H1 (cell line): ENCODE data around the gene ARL14EPL. TPM values are rescaled to one million over a fixed set of nuclear protein-coding genes. Genes with fewer than 3 reads are reported as not detected.

ENCODE experiments used
- CTCF ChIA-PET: fragments of 300-600 bp; sonication (Branson Sonifier 250); formaldehyde crosslinking; loops from one replicate; lab custom pipeline; 2021; ENCODE audit not compliant: partially characterized antibody; lab: Charles Lee
- POLR2A ChIA-PET: fragments of 300-600 bp; sonication (Branson Sonifier 250); formaldehyde crosslinking; loops from one replicate; lab custom pipeline; 2021; ENCODE audit warnings: inconsistent platforms; ENCODE audit not compliant: partially characterized antibody; lab: Charles Lee
- DNase-seq, 2 experiments: peaks; one replicate each; pipeline versions ENCODE4 v3.0.0 to v3.0.0-alpha.2; 2010 to 2022; ENCODE audit warnings: low spot score in 2 of 2, low read depth in 1 of 2, mixed read lengths in 1 of 2
- FAIRE-seq: peaks from 2 replicates; lab custom pipeline; 2011; peaks lifted over from hg19 to GRCh38; lab: Jason Lieb, UNC
- H2AFZ ChIP-seq: 2 replicates; pipeline ENCODE4 v1.8.1; 2012; ENCODE audit warnings: low read length, inconsistent platforms
- H2AK5ac ChIP-seq: 2 replicates; pipeline ENCODE4 v1.6.1; 2013; ENCODE audit warnings: low read depth, low read length
- H2BK120ac ChIP-seq: replicated peaks from 2 replicates; pipeline ENCODE3; 2013; ENCODE audit warnings: low read depth, low read length, inconsistent platforms
- H2BK12ac ChIP-seq: 2 replicates; pipeline ENCODE4 v1.6.1; 2013; ENCODE audit warnings: low read depth, low read length
- H2BK15ac ChIP-seq: 2 replicates; pipeline ENCODE4 v1.6.1; 2013; ENCODE audit warnings: low read length
- H2BK20ac ChIP-seq: 2 replicates; pipeline ENCODE4 v1.6.1; 2013; ENCODE audit warnings: low read length
- H2BK5ac ChIP-seq: 2 replicates; pipeline ENCODE4 v1.6.1; 2013; ENCODE audit warnings: low read depth, low read length
- H3K14ac ChIP-seq: 2 replicates; pipeline ENCODE4 v1.6.1; 2013; ENCODE audit warnings: inconsistent platforms; ENCODE audit not compliant: insufficient read length
- H3K18ac ChIP-seq: 2 replicates; pipeline ENCODE4 v1.6.1; 2013; ENCODE audit warnings: low read length; ENCODE audit errors: extremely low read depth
- H3K23ac ChIP-seq: 2 replicates; pipeline ENCODE4 v1.6.1; 2013; ENCODE audit warnings: inconsistent platforms; ENCODE audit not compliant: insufficient read length
- H3K23me2 ChIP-seq: 2 replicates; pipeline ENCODE4 v1.6.1; 2013; ENCODE audit warnings: low read depth, low read length
- H3K27ac ChIP-seq: 2 replicates; pipeline ENCODE4 v1.6.1; 2011; ENCODE audit warnings: low read depth, low read length, inconsistent platforms
- H3K27me3 ChIP-seq, 4 experiments: replicated peaks in 1 of 4; 1 replicate in 1 of 4; 2 replicates in 3 of 4; pipeline versions ENCODE4 v1.6.1 to v1.8.1; 2011 to 2013; ENCODE audit warnings: low read length in 3 of 4, mild to moderate bottlenecking in 3 of 4, inconsistent platforms in 2 of 4, mixed read lengths in 2 of 4, moderate library complexity in 1 of 4; ENCODE audit not compliant: control insufficient read depth in 3 of 4, insufficient read depth in 3 of 4; ENCODE audit errors: extremely low read depth in 1 of 4
- H3K36me3 ChIP-seq, 4 experiments: 2 replicates each; pipeline versions ENCODE4 v1.6.1 to v1.8.1; 2011 to 2013; ENCODE audit warnings: mild to moderate bottlenecking in 4 of 4, low read length in 3 of 4, moderate library complexity in 2 of 4, control low read depth in 1 of 4, inconsistent platforms in 1 of 4; ENCODE audit not compliant: insufficient read depth in 4 of 4, control insufficient read depth in 2 of 4
- H3K4ac ChIP-seq: replicated peaks from 2 replicates; pipeline ENCODE3; 2013; ENCODE audit warnings: low read length, low read depth, mixed read lengths, inconsistent platforms; ENCODE audit not compliant: insufficient read length
- H3K4me1 ChIP-seq, 4 experiments: replicated peaks in 1 of 4; 1 replicate in 1 of 4; 2 replicates in 3 of 4; pipeline versions ENCODE4 v1.6.1 to v1.8.1; 2011 to 2013; ENCODE audit warnings: low read length in 3 of 4, inconsistent platforms in 2 of 4, mixed read lengths in 1 of 4; ENCODE audit not compliant: insufficient read depth in 4 of 4, control insufficient read depth in 3 of 4
- H3K4me2 ChIP-seq, 2 experiments: 2 replicates each; pipeline versions ENCODE4 v1.6.1 to v1.8.1; 2011 to 2013; ENCODE audit warnings: low read depth in 2 of 2, low read length in 2 of 2, control low read depth in 1 of 2, inconsistent platforms in 1 of 2, mild to moderate bottlenecking in 1 of 2; ENCODE audit not compliant: insufficient read depth in 1 of 2
- H3K4me3 ChIP-seq, 4 experiments: fragments of 200-600, 300-600 bp in 1 of 4; sonication (generic), shearing (Covaris generic), sonication (Bioruptor Twin) in 1 of 4; 2 replicates each; pipeline versions ENCODE4 v1.5.1 to v1.8.1; 2011 to 2016; ENCODE audit warnings: low read length in 4 of 4, low read depth in 3 of 4, control low read depth in 2 of 4, inconsistent platforms in 2 of 4, mild to moderate bottlenecking in 2 of 4, mixed read lengths in 1 of 4, moderate library complexity in 1 of 4; ENCODE audit not compliant: insufficient read depth in 2 of 4; ENCODE audit errors: extremely low read depth in 1 of 4
- H3K56ac ChIP-seq: replicated peaks from 2 replicates; pipeline ENCODE3; 2013; ENCODE audit warnings: low read depth, mild to moderate bottlenecking, mixed read lengths, low read length, inconsistent platforms; ENCODE audit not compliant: insufficient read length
- H3K79me1 ChIP-seq: 2 replicates; pipeline ENCODE4 v1.6.1; 2013; ENCODE audit warnings: low read depth, low read length, control low read depth
- H3K79me2 ChIP-seq, 2 experiments: 2 replicates each; pipeline versions ENCODE4 v1.6.1 to v1.8.1; 2012 to 2013; ENCODE audit warnings: low read length in 2 of 2, mild to moderate bottlenecking in 2 of 2, inconsistent platforms in 1 of 2; ENCODE audit not compliant: insufficient read depth in 2 of 2, control insufficient read depth in 1 of 2
- H3K9ac ChIP-seq, 4 experiments: replicated peaks in 1 of 4; 1 replicate in 1 of 4; 2 replicates in 3 of 4; pipeline versions ENCODE4 v1.6.1 to v1.8.1; 2011 to 2013; ENCODE audit warnings: low read depth in 3 of 4, low read length in 3 of 4, control low read depth in 2 of 4, mild to moderate bottlenecking in 2 of 4, moderate library complexity in 2 of 4, inconsistent platforms in 1 of 4; ENCODE audit errors: extremely low read depth in 1 of 4
- H3K9me3 ChIP-seq, 2 experiments: 2 replicates each; pipeline versions ENCODE4 v1.6.1 to v1.8.1; 2012 to 2013; ENCODE audit warnings: mild to moderate bottlenecking in 2 of 2, moderate library complexity in 2 of 2, control low read depth in 1 of 2, inconsistent platforms in 1 of 2, low read depth in 1 of 2, low read length in 1 of 2, mixed read lengths in 1 of 2; ENCODE audit not compliant: insufficient read depth in 2 of 2
- H4K20me1 ChIP-seq, 2 experiments: replicated peaks in 1 of 2; 2 replicates each; pipeline versions ENCODE3 to v1.8.1; 2011 to 2013; ENCODE audit warnings: inconsistent platforms in 2 of 2, low read length in 2 of 2, mild to moderate bottlenecking in 1 of 2; ENCODE audit not compliant: insufficient read depth in 2 of 2, control insufficient read depth in 1 of 2
- H4K5ac ChIP-seq: 2 replicates; pipeline ENCODE4 v1.6.1; 2013; ENCODE audit warnings: low read length, low read depth, mixed read lengths, inconsistent platforms; ENCODE audit not compliant: insufficient read length
- H4K8ac ChIP-seq: 2 replicates; pipeline ENCODE4 v1.8.0; 2013; ENCODE audit warnings: mild to moderate bottlenecking, moderate library complexity, low read length, inconsistent platforms; ENCODE audit not compliant: insufficient read depth; ENCODE audit errors: extremely low read depth
- H4K91ac ChIP-seq: replicated peaks from 2 replicates; pipeline ENCODE3; 2013; ENCODE audit warnings: low read length, mixed read lengths, inconsistent platforms; ENCODE audit not compliant: insufficient read length
- POLR2A ChIP-seq, 2 experiments: IDR thresholded peaks; 1 replicate in 1 of 2; 2 replicates in 1 of 2; pipeline ENCODE4 v1.6.1; 2011; ENCODE audit warnings: low read depth in 2 of 2, low read length in 2 of 2, mild to moderate bottlenecking in 2 of 2; ENCODE audit errors: control extremely low read depth in 1 of 2
- RAD21 ChIP-seq, 2 experiments: IDR thresholded peaks in 1 of 2; conservative IDR thresholded peaks in 1 of 2; 2 replicates each; pipeline ENCODE4 v1.6.1; 2011; ENCODE audit warnings: low read depth in 2 of 2, low read length in 2 of 2, improper control_type of control experiment in 1 of 2, inconsistent platforms in 1 of 2, mild to moderate bottlenecking in 1 of 2, moderate library complexity in 1 of 2
- WGBS, 2 experiments: shearing (Covaris generic) in 1 of 2; methylation state at CpG; one replicate each; pipeline versions ENCODE4 v1.1.6 to v1.1.7; 2013 to 2015; ENCODE audit warnings: low lambda C conversion rate in 2 of 2, mixed read lengths in 2 of 2, inconsistent platforms in 1 of 2, low coverage in 1 of 2, missing lambda C conversion rate in 1 of 2; ENCODE audit not compliant: insufficient replicate concordance in 2 of 2, insufficient coverage in 1 of 2, insufficient read length in 1 of 2; ENCODE audit errors: extremely low coverage in 1 of 2, missing lambda C conversion rate in 1 of 2; 5-methylcytosine and 5-hydroxymethylcytosine counted together
- polyA plus RNA-seq, 7 experiments: library from polyadenylated mRNA; depleted of rRNA in 3 of 7; stranded (reverse) in 5 of 7; unstranded in 2 of 7; fragments of >200 nt in 5 of 7; fragments of 200-250 nt in 2 of 7; gene quantifications; 1 replicate in 5 of 7; 2 replicates in 1 of 7; 4 replicates in 1 of 7; pipeline versions ENCODE4 v1.2.1 to v1.2.3, GENCODE V29; 2011 to 2013; ENCODE audit warnings: missing spikeins in 2 of 7, mixed read lengths in 2 of 7
- total RNA-seq: library from RNA; stranded (reverse); fragmentation: NEBNext Ultra II Directional; extraction: Animal tissue kit (Norgen Biotek cat#: 25700); gene quantifications from 2 replicates; pipeline ENCODE4 v1.2.1, GENCODE V29; 2021

ARL14EPL gene
- total and polyA plus RNA-seq, 2 of the 8 experiments (the other 6 are each of a cell fraction or from before 2014, with no cell fraction given), result not detected

DNA sequence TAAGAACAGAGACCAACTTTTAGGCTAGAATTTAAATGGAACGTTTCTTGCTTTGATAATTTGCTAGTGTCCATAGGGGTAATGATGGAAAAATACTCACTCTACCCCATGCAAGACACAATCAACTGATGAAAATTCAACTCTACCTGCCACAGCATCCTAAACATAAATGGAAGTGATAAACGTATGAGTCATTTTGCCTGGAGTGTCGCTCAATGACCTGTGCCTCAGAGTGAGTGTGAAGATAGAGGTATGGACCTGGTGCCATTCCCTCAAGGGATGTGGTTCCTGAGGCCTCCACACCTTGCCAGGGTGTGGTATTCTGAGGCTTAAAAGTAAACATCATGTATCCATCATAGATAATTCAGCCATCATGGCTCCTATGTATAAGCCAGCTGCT, 14.0 kb downstream of the ARL14EPL start:
- Histone ChIP-seq H2BK5ac (no peak overlapping the region), H3K14ac (no peak overlapping the region), H3K27ac (no peak overlapping the region), H4K8ac (no peak overlapping the region), H3K36me3 (no peaks in the 10 kb centered on the region), H3K56ac (no peak overlapping the region), H3K4ac (no peak overlapping the region), H3K4me2 (no peak overlapping the region), H2AK5ac (no peak overlapping the region), H3K9me3 (no peaks in the 10 kb centered on the region), H3K27me3 (no peaks in the 10 kb centered on the region), H2BK15ac (no peak overlapping the region), H3K79me2 (no peaks in the 10 kb centered on the region), H3K4me3 (no peak overlapping the region), H2BK120ac (no peak overlapping the region), H3K23ac (no peak overlapping the region), H4K5ac (no peak overlapping the region), H3K9ac (no peak overlapping the region), H4K20me1 (no peaks in the 10 kb centered on the region), H2AFZ (no peak overlapping the region), H3K4me1 (no peaks in the 10 kb centered on the region), H3K23me2 (peaks cover 2% of the 10 kb centered on the region; the same call in 1 of the 2 replicates), H3K79me1 (no peaks in the 10 kb centered on the region), H2BK20ac (no peak overlapping the region), H3K18ac (no peak overlapping the region), H4K91ac (no peak overlapping the region), H2BK12ac (no peak overlapping the region)
- FAIRE-seq (no peak), DNase-seq (no peak)
- ChIA-PET CTCF (interaction anchor here (0.9 kb wide), 1 partner anchor 411 kb away, joined by 3 read pairs; no protein-coding TSS in a partner anchor), POLR2A (no interaction called here)
- 80% methylated on average over 3 of the region's 3 CpGs; no CpG with 5 or more reads in 1 of the 2 experiments for WGBS, 2 experiments
- TF ChIP-seq RAD21 (IDR thresholded peaks at IDR 0.05 in 1 of 2, conservative IDR thresholded peaks at IDR 0.05 in 1 of 2; ENCODE audit: low read depth in 2 of 2, low read length in 2 of 2) (no peak), POLR2A (IDR thresholded peaks at IDR 0.05; ENCODE audit: control extremely low read depth in 1 of 2, low read depth in 2 of 2, low read length in 2 of 2) (no peak)
